HG02588 (cell line): ENCODE data around the gene PKNOX1.
"Not testable (repeated sequence)": the region's sequence is repeated elsewhere in the genome, so short reads cannot be mapped to it uniquely, and the experiment has no call there.

Source experiments
- ATAC-seq: cut with Tn5 transposase; IDR thresholded peaks from one replicate; pipeline ENCODE4 v1.9.1; 2021; ENCODE audit warnings: mild to moderate bottlenecking, moderate library complexity; ENCODE audit not compliant: unreplicated experiment

The PKNOX1 gene

GRCh38 chr21:43044547-43044946 lies 70.2 kb downstream of the PKNOX1 start:
- ATAC-seq: not testable (repeated sequence)

GRCh38 chr21:43045165-43045875 lies 71.0 kb downstream of the PKNOX1 start:
- not testable (repeated sequence) for ATAC-seq

GRCh38 chr21:43045876-43046821 lies 71.8 kb downstream of the PKNOX1 start:
- not testable (repeated sequence) for ATAC-seq

GRCh38 chr21:43053112-43053511 lies 78.8 kb downstream of the PKNOX1 start:
- not testable (repeated sequence) for ATAC-seq

DNA sequence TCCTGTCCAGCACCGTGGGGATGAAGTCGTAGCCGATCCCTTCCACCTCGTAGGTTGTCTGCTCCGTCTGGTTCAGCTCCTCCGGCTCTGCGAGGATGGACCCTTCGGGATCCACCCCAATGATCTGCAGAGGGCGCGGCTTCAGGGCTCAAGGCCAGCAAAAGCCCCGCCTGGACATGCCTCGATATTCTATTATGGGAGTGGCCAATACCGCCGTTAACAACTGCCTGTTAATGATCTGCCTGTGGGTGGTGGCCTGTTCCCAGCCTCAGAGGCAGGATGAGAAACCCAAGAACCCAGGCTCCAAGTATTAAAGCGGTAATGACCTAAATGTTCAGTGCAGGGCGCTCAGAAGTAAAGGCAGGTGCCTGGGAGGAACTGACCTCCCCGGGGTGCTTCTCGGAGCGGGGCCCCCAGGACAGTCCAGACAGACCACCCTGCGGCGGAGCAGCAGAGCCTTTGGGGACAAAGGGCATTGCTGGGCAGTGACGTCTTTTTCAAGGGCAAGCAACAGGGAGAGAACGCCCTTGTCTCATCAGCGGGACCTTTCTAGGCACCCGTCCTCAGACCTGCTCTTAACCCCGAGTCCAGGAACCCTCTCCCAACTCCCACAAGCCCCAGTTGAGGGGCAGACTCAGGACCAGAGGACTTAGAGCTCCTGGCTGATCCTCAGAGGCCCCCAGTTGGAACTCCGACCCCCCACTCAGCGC lies 88.7 kb downstream of the PKNOX1 start:
- ATAC-seq: not testable (repeated sequence)

DNA sequence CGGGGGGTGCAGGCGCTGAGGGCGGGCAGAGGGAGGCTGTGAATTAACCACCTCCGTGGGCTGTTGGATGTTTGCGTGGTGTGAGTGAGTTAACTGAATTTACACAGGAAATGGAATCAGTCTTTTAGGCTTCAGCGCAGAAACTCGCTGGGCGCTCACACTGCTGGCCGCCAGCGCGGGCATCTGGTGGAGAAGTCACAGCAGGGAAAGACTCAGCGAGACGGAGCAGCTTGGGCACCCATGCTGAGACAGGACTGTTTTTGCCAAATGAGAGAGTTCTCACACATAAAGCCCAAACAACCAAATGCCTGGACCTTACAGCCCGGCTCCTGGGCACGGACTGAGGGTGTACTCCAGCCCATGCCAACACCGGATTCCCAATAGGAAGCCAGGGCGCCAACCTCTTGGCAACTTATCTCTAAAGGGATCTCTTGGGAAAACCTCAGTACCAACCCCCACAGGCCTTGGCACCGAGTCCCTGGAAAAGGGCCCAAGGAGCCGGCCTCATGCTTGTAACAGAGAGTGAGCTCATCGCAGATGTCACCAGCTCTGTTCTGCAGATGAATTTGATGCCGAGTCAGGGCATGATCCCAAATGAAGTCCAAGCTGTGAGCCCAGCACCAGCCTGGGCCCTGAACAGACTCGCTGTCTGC lies 90.0 kb downstream of the PKNOX1 start:
- not testable (repeated sequence) for ATAC-seq

DNA sequence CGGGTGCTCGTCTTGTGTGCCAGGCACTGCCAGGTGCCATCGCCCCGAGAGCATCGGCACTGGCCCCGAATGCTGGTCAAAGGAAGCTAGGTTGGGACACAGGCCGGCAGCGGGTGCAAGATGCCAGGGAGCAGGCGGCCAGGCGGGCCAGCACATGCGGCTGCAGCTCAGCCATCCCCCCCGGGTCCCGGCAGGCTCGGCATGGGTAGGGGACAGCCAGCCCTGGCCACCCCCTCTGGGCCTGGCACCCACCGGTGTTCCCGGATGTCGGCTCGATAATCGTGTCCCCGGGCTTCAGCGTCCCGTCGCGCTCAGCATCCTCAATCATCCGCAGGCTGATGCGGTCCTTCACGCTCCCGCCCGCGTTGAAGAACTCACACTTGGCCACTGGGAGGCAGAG lies 91.6 kb downstream of the PKNOX1 start:
- not testable (repeated sequence) for ATAC-seq

GRCh38 chr21:43066690-43067089 lies 92.3 kb downstream of the PKNOX1 start:
- ATAC-seq: not testable (repeated sequence)

DNA sequence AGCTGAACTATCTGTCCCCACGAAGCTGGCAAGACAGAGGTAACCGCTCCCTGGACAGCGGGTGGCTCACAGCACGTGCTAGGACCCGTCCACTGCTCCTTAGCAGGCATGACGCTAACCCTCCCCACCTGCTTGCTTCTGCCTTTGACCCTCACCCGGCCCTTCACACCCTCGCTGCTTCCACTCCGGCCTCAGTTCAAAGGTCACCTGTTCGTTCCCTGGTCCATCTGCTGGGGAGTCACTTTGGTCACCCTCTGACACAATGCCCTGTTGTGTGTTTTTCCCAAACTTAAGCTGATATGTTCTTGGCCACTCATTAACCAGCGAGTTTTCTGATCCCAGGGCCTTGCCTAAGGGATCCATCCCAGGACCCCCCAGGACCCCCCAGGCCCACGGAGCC lies 93.7 kb downstream of the PKNOX1 start:
- not testable (repeated sequence) for ATAC-seq

DNA sequence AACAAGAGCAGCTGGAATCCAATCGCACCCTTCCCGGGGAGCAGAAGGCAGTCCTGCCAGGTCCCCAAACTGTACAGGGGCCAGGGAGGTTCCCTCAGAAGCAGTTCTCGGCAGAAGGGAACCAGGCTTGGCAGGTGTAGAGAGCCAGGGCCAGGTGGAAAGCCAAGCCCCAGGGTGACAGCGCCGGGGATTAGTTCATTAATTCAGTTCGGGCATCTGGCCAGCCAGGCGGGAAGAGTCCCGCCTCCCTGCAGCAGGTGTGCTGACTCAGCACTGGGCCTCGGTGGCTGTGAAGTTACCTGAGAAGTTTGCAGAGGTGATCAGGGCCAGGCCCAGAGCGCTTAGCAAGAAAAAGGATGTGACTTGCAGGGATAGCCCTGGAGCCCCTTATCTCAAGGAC lies 95.3 kb downstream of the PKNOX1 start:
- ATAC-seq: not testable (repeated sequence)

- not testable (repeated sequence) for ATAC-seq
Measured at GRCh38 chr21:43072742-43073141, 98.4 kb downstream of the PKNOX1 start.

DNA sequence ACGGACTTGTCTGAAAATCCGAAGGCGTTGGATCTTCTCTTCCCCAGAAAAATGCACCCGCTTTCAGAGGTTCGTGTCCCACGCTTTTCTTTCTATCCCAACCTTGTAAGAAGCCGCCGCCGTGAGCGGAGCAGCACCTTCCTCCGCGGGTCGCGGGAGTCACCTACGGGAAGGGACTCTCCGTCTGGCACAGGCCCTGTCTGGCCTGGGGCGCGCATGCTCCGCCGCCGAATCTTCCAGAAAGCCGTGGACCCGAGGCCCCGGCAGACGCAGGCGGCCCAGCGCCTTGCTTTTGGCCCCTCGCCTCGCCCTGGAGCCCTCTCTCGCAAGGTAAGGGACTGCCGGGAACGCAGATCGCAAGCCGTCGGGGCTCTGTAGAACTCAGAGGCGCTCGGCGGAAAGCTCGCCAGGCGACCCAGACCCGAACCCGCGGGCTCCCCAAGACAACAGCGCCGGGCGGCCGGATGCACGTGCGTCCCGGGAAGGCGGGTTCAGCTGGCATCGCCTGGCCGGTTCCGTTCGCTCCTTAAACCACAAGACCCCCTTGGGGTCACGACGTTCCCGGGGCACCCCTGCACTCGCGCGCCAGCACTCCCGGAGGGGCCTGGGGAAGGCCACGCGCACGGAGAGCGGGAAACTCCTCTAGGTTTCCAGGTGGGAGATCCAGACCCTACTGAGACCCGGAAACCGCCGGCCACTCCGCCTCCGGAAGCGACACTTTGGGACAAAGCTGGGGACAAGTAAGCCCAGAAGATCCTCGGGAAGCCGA lies 100.2 kb downstream of the PKNOX1 start:
- ATAC-seq: not testable (repeated sequence)

DNA sequence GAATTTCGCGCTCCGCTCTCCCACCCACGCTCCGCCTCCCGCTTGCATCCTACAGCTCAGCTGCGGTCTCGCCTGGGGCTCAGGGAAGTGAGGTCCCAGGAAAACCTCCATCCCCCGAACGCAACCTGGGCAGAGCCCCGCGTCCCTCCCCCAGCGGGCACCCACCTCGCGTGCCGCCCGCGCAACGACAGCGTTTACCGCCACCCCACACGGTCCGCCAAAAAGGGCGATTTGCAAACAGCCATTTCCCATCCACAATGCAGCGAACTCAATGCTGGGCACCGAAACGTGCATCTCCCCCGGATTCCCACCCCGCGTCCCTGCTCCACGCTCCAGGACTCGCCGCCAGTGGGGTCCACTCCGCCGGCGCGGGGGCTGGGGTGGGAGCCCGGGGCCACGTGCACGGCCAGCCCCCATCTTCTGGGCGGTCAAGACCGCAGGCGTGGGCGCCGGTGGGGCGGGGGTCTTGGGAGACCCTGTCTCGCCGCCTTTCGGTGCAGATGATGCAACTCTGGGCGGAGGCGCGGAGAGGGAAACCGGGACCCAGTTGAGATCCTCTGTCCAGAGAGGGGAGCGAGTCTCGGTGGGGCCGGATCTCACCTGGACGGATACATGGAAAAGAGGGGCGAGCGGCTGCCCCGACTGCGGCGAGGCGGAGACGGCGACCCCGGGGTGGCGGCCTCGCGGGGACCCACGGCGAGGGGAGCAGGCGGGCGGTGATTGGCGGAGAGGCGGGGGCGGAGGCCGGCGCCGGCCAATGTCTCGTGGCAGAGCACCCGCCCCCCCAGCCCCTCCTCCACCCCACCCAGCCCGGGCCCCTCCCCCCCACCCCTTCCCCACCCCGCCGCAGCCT lies 101.0 kb downstream of the PKNOX1 start, which contains the start of gene CBS:
CBS (minus strand) TSS at position 666 of the 853 bp plus-strand sequence. CDS start 3,642 bp downstream, outside the sequence.
- ATAC-seq: not testable (repeated sequence)

DNA sequence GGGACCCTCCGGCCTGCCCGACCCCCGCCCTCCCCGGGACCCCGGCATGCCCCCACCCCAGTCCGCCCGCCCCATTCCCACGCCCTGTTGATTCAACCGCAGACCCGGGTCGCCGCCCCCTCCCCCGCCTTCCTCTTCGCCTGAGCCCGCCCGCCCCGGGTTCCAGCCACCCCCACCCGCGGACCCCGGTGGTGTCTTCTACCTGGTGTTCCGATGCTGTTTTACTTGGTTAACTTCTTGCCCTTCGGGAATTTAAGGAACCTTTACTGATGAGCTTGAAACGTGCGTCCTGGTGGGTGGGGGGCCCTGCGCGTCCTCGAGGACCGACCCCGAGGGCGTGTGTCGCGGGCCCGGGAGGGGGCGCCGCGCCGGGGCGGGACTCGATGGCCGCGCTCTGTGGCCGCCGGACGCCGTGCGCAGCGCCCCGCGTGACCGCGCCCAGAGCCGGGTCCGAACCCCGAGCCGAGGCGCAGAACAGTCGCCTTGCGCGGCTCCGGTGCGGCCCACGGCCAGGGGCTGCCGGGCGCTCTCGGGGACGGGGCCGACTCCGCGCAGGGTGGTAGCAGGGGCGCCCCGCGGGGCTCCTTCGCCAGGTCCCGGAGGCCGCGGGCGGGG lies 101.8 kb downstream of the PKNOX1 start:
- not testable (repeated sequence) for ATAC-seq

DNA sequence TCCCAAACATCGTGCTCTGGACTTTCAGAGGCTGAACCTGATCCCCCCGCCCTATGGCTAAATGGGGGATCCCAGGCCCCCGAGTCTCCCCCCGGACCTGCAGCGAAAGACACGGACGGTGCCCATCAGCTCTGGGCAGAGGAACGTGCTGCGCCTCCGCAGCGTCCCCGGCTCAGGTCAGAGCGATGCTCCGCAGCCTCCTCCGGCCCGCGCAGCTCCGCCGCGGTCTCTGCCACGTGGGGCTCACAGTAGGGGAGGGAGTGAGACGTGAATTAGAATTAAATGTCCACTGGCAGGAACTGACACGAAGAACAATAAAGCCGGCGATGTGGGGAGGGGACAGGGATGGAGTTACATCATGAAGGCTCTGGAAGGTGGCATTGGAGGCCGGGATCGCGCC lies 102.3 kb downstream of the PKNOX1 start:
- ATAC-seq: not testable (repeated sequence)

DNA sequence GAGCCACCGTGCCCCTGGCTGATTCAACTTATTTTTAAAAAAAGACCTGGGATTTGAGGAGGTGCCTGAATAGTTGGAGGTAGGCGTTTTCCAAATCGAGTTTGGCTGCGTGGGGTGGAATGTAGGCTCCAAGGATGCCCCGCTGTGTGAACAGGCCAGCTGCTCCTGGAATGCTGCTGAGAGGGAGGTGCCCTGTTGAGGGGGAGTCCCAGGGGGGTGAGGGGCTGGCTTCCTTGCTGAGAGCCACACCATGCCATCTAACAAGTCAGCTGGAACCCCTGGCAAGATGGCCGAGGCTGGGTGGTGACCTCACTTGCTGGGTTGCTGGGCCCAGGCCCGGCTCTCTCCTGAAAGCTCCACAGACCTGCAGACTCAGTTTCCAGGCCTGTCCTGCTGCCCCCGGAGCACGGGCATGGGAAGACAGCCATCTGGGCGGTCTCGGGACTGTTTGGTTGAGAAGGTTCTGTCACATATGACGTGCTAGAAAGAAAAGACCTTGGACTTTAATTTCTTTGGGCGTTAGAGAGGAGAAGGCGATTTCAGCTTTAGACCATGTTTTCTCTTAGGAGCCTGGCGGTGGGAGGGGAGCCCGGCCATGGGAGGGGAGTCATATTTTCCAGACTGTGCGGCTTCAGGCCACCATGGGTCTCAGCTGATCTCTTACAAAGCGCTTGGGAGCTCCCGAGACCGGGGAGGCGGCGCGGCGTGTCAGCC lies 108.4 kb downstream of the PKNOX1 start:
- ATAC-seq: not testable (repeated sequence)
